HG03442 (cell line): ENCODE results near the gene NSL1.

Experiments
- ATAC-seq: cut with Tn5 transposase; IDR thresholded peaks from one replicate; pipeline ENCODE4 v1.9.1; 2021; ENCODE audit warnings: mild to moderate bottlenecking, moderate library complexity; ENCODE audit not compliant: unreplicated experiment

NSL1 gene

DNA sequence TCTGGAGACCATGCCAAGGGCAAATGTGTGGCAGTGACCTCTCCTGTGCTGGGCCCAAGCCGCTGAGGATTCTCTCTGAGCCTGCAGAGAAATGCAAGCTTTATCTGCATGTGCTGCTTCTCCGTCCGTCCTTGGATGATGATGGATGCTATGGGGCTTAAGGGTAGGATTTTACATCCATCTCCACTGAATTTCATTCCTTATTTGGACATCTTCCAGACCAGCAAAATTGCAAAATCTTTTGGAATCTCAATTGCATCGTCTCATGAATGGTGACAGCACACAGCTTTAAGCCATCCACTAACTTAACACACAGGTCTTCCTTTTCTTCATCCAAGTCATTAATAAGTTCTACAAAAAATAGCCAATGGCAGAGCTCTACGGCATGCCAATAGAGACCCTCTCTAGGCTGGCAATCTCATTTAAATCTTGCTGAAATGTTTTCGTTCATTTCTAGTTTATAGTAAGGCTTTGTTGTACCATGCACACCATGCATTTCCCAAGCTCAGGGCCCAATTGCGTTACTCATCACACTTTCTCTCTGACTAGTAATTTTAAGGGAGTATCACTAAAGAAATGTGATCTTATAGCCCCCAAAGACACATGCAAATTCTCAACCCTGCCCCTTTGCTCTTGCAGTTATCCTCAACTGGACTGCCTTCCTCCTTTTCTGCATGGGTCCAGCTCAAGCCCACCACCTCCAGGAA is 103.1 kb downstream of the NSL1 start:
- ATAC-seq = no peak

DNA sequence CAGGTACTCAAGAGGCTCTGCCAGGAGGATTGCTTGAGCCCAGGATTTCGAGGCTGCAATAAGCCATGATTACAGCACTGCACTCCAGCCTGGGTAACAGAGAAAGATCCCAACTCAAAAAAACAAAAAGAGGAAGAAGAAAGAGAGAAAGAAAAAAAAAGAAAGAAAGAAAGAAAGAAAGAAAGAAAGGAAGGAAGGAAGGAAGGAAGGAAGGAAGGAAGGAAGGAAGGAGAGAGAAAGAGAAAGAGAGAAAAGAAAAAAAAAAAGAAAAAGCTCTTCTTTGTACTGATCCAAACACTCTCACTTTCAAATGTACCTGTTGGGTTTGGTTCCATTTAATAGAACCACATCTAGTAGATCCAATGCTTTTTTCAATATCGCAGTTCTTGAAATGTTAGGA is 103.8 kb downstream of the NSL1 start:
- ATAC-seq = no peak

DNA sequence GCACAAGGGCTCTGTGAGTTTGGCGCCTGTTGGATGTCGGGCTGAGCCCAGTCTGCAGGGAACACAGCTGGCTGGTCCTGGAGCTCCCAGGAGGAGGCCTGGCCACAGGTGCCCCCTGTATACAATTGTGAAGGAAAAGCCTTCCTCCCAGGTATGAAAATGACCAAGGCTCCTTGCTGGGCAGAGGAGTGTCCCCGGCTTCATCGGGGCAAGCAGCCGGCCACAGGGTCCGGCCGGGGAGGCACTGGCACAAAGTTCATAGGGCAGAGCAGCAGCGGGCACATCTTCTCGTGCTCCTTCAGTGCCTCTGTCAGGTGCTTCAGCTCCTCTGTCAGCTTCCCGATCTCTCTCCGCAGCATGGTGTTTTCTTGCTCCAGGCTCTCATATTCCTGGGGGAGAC is 105.0 kb downstream of the NSL1 start:
- no peak for ATAC-seq

DNA sequence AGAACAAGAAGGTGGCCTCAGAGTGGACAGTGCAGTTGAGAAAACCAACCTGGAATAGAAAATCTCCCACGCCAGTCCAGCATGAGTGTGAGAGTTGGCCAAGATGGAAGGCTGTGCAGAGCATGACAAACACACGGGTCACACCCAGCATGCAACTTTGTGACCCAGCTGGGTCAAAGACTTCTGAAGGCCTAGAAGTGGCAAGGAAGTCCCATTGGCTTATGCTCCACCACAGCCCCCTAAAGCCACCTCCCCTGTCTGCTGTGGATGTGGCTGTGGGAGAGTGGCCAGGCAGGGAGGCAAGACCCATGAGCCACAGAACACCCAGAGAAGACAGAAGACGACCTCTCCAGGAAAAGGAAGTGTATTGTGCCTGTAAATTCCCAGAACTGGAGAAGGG is 105.5 kb downstream of the NSL1 start:
- no peak for ATAC-seq

DNA sequence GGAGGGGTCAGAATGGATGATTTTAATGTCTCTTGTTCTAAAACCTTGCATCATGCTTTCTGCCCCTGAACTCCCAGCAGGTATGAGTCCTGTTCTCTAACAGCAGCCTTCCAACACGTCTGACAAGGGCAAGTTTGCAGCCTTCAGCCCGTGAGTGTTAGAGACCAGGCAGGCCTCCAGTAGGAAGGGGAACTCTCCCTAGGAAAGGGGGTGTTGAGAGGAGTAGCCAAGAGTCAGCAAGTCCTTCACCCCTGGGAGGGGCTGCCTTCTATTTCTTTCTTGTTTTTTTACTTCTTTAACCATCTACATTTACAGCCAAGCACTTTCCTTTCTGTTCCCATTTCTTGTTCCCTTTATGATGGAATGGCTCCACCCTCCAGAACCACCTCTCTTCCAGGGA is 106.1 kb downstream of the NSL1 start:
- no peak for ATAC-seq

DNA sequence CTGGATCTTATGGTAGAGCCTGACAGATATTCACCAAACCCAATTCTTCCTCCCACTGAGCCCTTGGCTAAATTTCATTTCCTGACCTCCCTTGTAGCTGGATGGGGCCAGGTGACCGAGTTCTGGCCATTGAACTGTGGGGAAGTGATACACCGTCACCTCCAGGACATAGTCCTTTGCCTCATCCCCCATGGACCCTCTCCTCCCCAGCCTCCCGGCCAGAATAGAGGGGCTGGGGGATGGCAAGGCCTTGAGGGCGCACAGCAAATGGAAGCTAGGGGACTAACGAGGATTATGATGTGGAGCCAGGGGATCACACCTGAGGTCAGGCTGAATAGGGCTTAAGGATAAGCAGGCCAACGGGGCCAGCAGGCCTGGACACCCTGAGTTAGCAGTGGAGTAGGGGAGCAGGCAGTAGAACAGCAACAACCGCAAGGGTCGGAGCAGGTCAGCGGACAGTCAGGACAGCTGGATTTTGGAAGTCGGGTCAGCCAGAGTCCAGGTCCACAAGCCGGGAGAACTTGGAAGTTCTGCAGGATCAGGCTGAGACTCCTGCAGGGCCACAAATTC is 107.0 kb downstream of the NSL1 start:
- no peak for ATAC-seq

DNA sequence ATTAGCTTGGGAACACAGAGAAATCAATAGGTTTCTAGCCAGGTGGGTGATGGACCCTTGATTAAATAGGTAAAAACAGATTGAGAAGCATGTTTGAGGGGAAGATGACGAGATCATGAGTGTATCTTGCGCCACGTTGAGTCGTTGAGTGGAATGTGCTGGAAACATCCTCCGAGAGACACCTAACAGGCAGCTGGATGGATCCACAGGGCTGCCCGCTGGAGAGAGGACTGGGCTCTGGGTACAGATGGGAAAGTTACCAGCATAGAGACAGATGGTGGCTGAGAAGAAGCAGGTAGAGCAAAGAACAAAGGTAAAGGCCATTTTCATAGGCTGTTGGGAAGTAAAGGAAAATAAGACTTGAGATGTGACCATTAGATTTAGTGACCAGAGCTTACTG is 107.5 kb downstream of the NSL1 start:
- ATAC-seq = no peak

DNA sequence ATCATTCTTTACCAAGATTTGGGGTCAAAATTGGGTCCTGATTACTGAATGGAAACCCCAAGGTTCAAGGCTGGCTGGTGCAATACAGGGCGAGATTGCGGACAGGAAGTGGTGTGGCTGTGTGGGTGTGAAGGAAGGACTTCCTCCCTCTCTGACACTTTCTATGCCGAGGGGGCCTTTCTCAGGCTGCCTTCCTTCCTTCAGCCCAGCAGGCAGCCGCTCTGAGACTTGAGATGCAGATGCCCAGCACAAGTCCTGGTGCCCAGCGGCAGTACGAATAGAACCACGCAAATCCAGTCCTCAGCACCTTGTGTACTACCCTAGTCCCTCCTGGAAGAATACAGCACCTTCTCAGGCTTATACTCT is 108.2 kb downstream of the NSL1 start:
- peak; percentile 63 for ATAC-seq

DNA sequence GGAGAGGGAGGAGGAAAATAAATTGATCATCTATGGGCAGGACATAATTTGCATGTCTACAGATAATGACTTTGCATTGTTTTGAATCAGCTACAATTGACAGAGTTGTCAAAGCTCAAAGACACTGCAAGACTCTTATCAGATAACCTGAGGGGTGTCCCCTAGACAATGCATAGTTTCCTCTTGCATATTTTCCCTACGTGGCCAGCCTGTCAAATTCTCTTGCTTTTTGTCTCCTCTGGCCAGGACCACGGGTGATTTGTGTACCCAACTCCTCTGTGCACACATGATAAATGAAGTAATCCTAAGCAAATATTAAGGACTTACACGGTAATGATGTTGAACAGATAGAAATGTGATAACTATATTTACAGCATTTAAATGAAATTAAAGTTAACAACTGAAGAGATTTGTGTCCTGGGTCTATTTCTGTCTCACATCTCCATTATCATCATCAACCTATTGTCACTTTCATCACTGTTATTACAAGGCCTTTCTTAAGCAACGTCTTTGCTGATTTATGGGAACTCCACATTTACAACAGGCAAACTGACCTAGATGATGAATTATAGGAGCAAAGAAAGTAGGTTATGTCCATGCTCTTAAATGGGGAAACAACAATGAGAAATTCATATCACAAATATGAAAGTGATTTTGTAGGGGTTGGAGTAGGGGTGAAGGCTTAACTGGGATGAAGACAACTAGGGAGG is 110.7 kb downstream of the NSL1 start:
- no peak for ATAC-seq

DNA sequence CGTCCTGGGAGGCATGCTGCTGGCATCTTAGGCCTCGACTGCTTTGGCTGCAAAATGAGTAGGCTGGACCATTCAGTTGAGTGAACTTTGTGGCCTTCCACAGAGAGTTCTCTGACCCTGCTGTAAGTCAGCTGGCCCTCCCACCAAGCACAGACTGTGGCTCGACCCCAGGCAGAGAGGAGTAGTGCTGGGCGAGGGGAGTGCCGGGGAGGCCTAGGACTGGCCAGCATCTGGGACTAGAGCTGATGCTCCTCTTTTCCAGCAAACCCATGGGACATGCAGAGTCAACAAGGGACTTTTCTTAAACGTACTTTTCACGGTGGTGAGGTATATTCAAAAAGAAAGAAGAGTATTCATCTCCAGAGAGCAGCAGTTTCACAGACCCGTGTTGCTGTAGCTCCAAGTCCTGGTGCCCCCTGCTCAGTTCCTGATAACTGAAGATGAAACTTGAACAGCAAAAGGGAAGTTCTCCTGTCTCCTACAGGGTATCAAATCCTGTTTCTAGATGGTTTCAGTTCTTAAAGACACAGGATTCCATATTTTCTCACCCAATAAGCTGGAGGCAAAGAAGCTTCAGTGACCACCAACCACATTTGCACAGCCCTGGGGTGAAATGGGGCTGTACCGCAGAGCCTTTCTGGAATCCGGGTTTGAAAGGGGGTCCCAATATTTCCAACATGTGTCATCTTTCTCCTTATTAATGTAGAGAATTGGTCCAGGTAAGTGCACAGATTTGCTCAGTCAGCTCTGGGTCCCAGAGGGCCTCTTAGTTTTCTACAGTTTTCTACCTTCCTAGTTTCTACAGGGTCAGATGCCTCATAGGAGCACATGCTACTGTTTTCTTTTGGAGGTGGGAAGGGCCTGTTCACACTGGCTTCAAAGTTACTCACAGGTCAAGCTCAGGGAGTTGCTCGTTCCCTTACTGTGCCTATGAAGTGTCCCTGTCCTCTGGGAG is 112.8 kb downstream of the NSL1 start:
- ATAC-seq = peak; percentile 65

DNA sequence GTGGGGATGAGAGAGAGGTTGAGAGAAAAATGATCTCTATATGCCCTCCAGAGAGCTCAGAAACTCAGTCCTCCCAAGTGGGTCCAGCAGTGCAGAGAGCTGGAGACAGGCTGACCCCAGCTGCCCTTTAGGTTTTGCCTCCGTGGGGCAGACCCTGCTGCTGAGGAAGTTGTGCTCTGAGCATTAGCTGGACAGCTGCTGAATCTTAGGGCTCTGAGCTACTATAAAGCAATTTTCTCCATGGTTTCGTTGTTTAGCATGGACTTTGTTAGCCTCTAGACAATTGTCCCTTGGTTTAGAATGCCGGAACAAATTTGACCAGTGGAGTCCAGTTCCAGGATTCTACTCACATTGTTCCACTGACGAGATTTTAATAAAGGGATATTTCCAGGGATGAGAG is 114.0 kb downstream of the NSL1 start:
- ATAC-seq = no peak

DNA sequence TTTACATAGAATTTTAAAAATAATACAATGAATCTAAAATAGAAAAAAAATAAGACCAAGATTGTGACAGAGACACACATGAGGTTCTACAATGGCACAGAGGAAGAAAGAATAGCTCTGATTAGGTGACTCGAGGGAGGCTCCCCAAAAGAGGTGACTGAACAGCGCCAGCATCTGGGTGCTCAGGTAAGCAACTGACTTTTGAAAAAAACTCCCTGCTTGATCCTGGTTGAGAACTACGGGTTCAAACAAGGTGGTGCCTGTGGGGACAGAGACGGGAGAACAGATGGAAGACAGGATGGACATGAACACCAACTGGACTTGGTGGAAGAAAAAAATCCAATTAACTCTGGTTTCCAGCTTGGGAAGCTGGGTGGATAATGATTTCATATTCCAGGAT is 114.4 kb downstream of the NSL1 start:
- ATAC-seq = no peak
